Tibial nerve (tissue), 4 donors: ENCODE measurements around the gene DKK2. TPM values are rescaled to one million over a fixed set of nuclear protein-coding genes. Genes with fewer than 3 reads are reported as not detected.

Experiments
- DNase-seq, 2 donors: peaks; one replicate each; pipeline ENCODE4 v3.0.0-alpha.2; 2019; ENCODE audit warnings: low spot score in 2 of 2
- H3K27ac ChIP-seq, 4 donors: fragments of 200-600 bp; sonication (generic) in 3 of 4; one replicate each; pipeline ENCODE4 v1.5.1; 2017 to 2019; ENCODE audit warnings: mild to moderate bottlenecking in 1 of 4
- H3K27me3 ChIP-seq, 2 donors: fragments of 200-600 bp; sonication (generic) in 1 of 2; one replicate each; pipeline versions ENCODE4 v1.5.1 to v1.6.0; 2017 to 2019
- H3K36me3 ChIP-seq, 3 donors: fragments of 200-600 bp; sonication (generic); one replicate each; pipeline ENCODE4 v1.5.1; 2018 to 2019
- H3K4me1 ChIP-seq, 4 donors: fragments of 200-600 bp; sonication (generic) in 3 of 4; one replicate each; pipeline ENCODE4 v1.5.1; 2017 to 2019
- H3K4me3 ChIP-seq, 4 donors: fragments of 200-600 bp; sonication (generic) in 3 of 4; one replicate each; pipeline ENCODE4 v1.5.1; 2017 to 2019; ENCODE audit warnings: mild to moderate bottlenecking in 1 of 4, moderate library complexity in 1 of 4
- H3K9me3 ChIP-seq, 4 donors: fragments of 200-600 bp; sonication (generic) in 3 of 4; one replicate each; pipeline ENCODE4 v1.5.1; 2017 to 2019
- EP300 ChIP-seq, 2 donors: sonication (generic); formaldehyde crosslinking; IDR thresholded peaks; one replicate each; pipeline ENCODE4 v1.6.1; 2017; ENCODE audit warnings: antibody characterized with exemption in 2 of 2, mild to moderate bottlenecking in 1 of 2
- POLR2A ChIP-seq, 2 donors: fragments of 450-650 bp; IDR thresholded peaks; one replicate each; pipeline ENCODE4 v1.6.1; 2017; ENCODE audit warnings: antibody characterized with exemption in 2 of 2, mild to moderate bottlenecking in 2 of 2, moderate library complexity in 2 of 2
- WGBS, 2 donors: methylation state at CpG; one replicate each; pipeline ENCODE4 v1.1.5; 2018; 5-methylcytosine and 5-hydroxymethylcytosine counted together
- total RNA-seq, 4 donors: library from RNA; depleted of rRNA; stranded (reverse); fragments of >200 nt; gene quantifications; one replicate each; pipeline ENCODE4 v1.1.0, GENCODE V29; 2016
- TF ChIP-seq, protein P1 (sequence below), 5 experiments: fragments of 200-600 bp in 3 of 5; fragments of 450-650 bp in 2 of 5; sonication (generic) in 3 of 5; IDR thresholded peaks; one replicate each; pipeline ENCODE4 v1.5.1; 2016 to 2019; ENCODE audit warnings: antibody characterized with exemption in 5 of 5, mild to moderate bottlenecking in 3 of 5, moderate library complexity in 2 of 5

DKK2 gene, protein sequence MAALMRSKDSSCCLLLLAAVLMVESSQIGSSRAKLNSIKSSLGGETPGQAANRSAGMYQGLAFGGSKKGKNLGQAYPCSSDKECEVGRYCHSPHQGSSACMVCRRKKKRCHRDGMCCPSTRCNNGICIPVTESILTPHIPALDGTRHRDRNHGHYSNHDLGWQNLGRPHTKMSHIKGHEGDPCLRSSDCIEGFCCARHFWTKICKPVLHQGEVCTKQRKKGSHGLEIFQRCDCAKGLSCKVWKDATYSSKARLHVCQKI
- total RNA-seq: 10 to 100 TPM in 3 of 4 donors, 1 to 10 TPM in 1; 5.4 to 18.4 (median 15.3) TPM

DNA sequence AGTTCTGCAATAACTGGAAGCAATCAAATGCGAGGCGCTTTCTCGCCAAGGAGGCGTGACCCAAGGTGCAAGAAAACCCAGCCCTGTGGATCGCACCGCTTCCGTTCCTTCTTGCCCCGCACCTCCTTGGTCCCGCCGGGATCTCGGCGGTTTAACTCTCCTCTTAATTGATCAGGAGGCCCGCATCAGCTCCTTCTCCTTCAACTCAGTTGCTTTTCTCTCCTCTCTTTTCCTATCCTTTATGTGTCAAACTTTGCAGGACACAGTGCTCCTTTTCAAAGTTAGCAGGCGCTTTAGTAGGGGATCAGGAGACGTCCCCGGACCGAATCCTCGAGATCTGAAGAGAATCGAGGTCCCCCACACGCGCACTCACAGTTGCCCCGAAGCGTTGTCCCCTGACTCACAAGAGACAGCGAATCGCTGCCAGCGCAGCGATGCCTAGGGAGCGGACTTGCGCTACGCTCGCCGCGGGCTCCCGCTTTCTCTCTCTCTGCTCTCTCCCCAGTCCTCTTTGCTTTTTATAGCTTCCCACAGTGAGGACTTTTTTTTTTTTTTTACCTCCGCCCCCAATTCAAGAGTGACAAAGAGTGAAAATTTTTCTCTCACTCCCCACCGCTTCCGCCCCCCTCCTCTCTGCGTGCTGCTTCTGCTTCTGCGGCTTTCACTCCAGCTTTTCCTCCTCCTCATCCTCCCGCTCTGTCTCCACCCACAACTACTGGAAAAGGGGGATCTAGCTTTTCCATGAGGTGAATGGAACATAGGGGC, at the start of gene DKK2:
TSS of gene DKK2 (minus strand) at position 495 of the 765 bp plus-strand sequence. CDS start 722 bp downstream, outside the sequence.
- Histone ChIP-seq H3K36me3 (no peaks in the 10 kb centered on the region), H3K27me3 (peaks cover 0 to 64% of the 10 kb centered on the region in 2 donors), H3K27ac (peak within 1 kb of the TSS in 2 of 4 donors; percentile 20 to 66), H3K4me3 (peak within 1 kb of the TSS; percentile 29 to 59 (median 38)), H3K4me1 (peaks cover 0 to 43% (median 12%) of the 10 kb centered on the region in 4 donors), H3K9me3 (no peaks in the 10 kb centered on the region)
- WGBS, 2 donors: 1 to 2% methylated on average over 40 of the region's 40 CpGs
- TF ChIP-seq EP300 (IDR thresholded peaks at IDR 0.05): peak in 1 of 2 donors; percentile 19
- TF ChIP-seq POLR2A (IDR thresholded peaks at IDR 0.05): no peak
- TF ChIP-seq, protein P1, sequence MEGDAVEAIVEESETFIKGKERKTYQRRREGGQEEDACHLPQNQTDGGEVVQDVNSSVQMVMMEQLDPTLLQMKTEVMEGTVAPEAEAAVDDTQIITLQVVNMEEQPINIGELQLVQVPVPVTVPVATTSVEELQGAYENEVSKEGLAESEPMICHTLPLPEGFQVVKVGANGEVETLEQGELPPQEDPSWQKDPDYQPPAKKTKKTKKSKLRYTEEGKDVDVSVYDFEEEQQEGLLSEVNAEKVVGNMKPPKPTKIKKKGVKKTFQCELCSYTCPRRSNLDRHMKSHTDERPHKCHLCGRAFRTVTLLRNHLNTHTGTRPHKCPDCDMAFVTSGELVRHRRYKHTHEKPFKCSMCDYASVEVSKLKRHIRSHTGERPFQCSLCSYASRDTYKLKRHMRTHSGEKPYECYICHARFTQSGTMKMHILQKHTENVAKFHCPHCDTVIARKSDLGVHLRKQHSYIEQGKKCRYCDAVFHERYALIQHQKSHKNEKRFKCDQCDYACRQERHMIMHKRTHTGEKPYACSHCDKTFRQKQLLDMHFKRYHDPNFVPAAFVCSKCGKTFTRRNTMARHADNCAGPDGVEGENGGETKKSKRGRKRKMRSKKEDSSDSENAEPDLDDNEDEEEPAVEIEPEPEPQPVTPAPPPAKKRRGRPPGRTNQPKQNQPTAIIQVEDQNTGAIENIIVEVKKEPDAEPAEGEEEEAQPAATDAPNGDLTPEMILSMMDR (IDR thresholded peaks at IDR 0.05): no peak
- peak; percentile 21 to 51 for DNase-seq

DNA sequence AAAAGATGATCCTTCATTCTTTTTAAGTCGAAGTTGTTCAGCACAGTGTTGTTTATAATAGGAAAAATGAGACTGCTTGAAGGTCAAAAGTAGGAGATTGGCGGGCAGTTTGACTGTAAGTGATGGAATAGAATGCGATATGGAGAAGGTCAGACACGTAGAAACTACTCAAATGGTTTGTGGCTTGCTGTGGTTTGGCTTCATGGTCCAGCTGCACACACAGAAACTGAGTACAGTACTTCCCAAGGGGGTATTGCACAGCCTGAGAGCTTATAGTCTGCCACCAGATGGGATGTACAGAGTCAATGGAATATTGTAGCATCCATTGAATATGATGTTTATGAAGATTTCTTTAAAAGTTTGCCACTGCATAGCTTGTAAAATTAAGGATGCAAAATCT, 41.1 kb upstream of the DKK2 start:
- H3K4me3 ChIP-seq: no peak overlapping the region
- H3K9me3 ChIP-seq: peaks cover 0 to 3% (median 0%) of the 10 kb centered on the region in 4 donors
- H3K4me1 ChIP-seq: no peaks in the 10 kb centered on the region
- no peaks in the 10 kb centered on the region for H3K36me3 ChIP-seq
- no peak for TF ChIP-seq EP300 (IDR thresholded peaks at IDR 0.05)
- TF ChIP-seq, protein P1 (IDR thresholded peaks at IDR 0.05): no peak
- no peak for TF ChIP-seq POLR2A (IDR thresholded peaks at IDR 0.05)
- no peaks in the 10 kb centered on the region for H3K27me3 ChIP-seq
- 77 to 83% methylated on average over 4 of the region's 4 CpGs for WGBS, 2 donors
- no peak for DNase-seq
- H3K27ac ChIP-seq: no peak overlapping the region

DNA sequence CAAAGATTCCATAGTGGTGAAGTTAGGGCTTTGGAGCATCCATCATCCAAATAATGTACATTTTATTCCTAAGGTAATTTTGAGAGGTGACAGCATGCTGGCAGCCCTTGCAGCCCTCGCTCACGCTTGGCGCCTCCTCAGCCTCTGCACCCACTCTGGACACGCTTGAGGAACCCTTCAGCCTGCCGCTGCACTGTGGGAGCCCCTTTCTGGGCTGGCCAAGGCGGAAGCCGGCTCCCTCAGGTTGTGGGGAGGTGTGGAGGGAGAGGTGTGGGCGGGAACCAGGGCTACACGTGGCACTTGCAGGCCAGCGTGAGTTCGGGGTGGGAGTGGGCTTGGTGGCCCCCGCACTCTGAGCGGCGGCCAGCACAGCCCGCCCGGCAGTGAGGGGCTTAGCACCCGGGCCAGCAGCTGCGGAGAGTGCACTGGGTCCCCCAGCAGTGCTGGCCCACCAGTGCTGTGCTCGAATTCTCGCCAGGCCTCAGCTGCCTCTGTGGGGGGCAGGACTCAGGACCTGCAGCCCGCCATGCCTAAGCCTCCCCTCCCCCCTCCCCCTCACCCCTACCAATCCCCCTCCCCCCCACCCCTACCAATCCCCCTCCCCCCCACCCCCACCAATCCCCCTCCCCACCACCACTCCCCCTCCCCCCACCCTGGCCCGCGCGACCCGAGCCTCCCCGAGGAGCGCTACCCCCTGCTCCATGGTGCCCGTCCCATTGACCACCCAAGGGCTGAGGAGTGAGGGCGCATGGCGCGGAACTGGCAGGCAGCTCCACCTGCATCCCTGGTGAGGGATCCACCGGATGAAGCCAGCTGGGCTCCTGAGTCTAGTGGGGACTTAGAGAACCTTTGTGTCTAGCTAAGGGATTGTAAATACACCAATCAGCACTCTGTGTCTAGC, 37.0 kb upstream of the DKK2 start:
- Histone ChIP-seq H3K9me3 (no peaks in the 10 kb centered on the region), H3K4me3 (no peak overlapping the region), H3K36me3 (no peaks in the 10 kb centered on the region), H3K4me1 (no peaks in the 10 kb centered on the region), H3K27ac (no peak overlapping the region), H3K27me3 (no peaks in the 10 kb centered on the region)
- TF ChIP-seq, protein P1 (IDR thresholded peaks at IDR 0.05): no peak
- TF ChIP-seq POLR2A (IDR thresholded peaks at IDR 0.05) (no peak), EP300 (IDR thresholded peaks at IDR 0.05) (no peak)
- WGBS, 2 donors: 91 to 100% methylated on average over 8 to 30 of the region's 32 CpGs
- no peak for DNase-seq

DNA sequence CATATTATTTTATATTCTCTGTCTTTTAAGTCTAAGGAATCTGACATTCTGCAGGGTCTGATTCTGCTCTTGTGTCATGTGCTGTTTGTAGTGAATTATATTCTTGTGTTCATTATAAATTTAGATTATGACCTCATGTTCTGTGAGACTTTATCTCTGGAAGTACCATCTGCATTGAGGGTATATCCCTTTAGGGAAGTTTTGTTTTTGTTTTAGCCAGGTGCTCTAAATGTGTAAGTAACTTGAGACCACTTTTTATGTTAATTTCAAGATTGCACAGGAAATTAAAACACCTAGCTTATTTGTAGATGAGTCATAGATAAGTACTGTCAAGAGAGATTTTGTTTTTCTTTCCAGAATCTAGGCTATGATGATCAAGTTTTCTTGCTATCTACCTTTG, 35.0 kb upstream of the DKK2 start:
- H3K4me1 ChIP-seq: no peaks in the 10 kb centered on the region
- no peak overlapping the region for H3K27ac ChIP-seq
- no peaks in the 10 kb centered on the region for H3K9me3 ChIP-seq
- DNase-seq: no peak
- TF ChIP-seq EP300 (IDR thresholded peaks at IDR 0.05): no peak
- TF ChIP-seq, protein P1 (IDR thresholded peaks at IDR 0.05): no peak
- no peak for TF ChIP-seq POLR2A (IDR thresholded peaks at IDR 0.05)
- H3K4me3 ChIP-seq: no peak overlapping the region
- H3K36me3 ChIP-seq: no peaks in the 10 kb centered on the region
- no peaks in the 10 kb centered on the region for H3K27me3 ChIP-seq
